GM12874 (cell line): ENCODE measurements around the gene OSGIN1.

Experiments used
- CTCF ChIP-seq: IDR thresholded peaks from 2 replicates; pipeline ENCODE4 v1.5.1; 2011; ENCODE audit warnings: low read depth, mild to moderate bottlenecking, control low read depth, low read length, moderate library complexity; ENCODE audit not compliant: insufficient read depth

The OSGIN1 gene

GRCh38 chr16:83923581-83924365, 29.3 kb upstream of the OSGIN1 start:
- no peak for TF ChIP-seq CTCF

- no peak for TF ChIP-seq CTCF
These were observed 28.4 kb upstream of the OSGIN1 start for GRCh38 chr16:83924686-83925085.

- no peak for TF ChIP-seq CTCF
These were observed 27.7 kb upstream of the OSGIN1 start for GRCh38 chr16:83925095-83925905.

GRCh38 chr16:83925957-83926725, 26.9 kb upstream of the OSGIN1 start:
- no peak for TF ChIP-seq CTCF

GRCh38 chr16:83926726-83927397, 26.2 kb upstream of the OSGIN1 start:
- peak; percentile 97 for TF ChIP-seq CTCF

GRCh38 chr16:83928341-83929055, 24.5 kb upstream of the OSGIN1 start:
- no peak for TF ChIP-seq CTCF
